ENCODE results near the gene SAA2.
"Not testable (repeated sequence)": the region's sequence is repeated elsewhere in the genome, so short reads cannot be mapped to it uniquely, and the experiment has no call there.

SAA2 gene

GRCh38 chr11:18197738-18198137, 50.7 kb downstream of the SAA2 start:
- not testable (repeated sequence) for DNase-seq (ENCODE audit: low read depth in 2 of 2, low spot score in 1 of 2)

GRCh38 chr11:18196532-18196931, 51.9 kb downstream of the SAA2 start:
- DNase-seq (ENCODE audit: low read depth in 2 of 2, low spot score in 1 of 2) = no peak
